DND-41 (cell line): ENCODE data around the gene CCDC92B.

Experiments
- ATAC-seq: fragments of 200-7000 bp; cut with Tn5 transposase; 3 replicates; pipeline ENCODE4 v1.9.1; 2021; ENCODE audit warnings: low read depth; ENCODE audit not compliant: insufficient read depth
- DNase-seq: peaks from one replicate; pipeline ENCODE4 v3.0.0-alpha.2; 2020
- H2AFZ ChIP-seq: 2 replicates; pipeline ENCODE4 v1.6.0; 2012; ENCODE audit warnings: low read depth, low read length
- H3K27ac ChIP-seq: 2 replicates; pipeline ENCODE4 v1.5.1; 2012; ENCODE audit warnings: low read length, inconsistent platforms
- H3K27me3 ChIP-seq: fragments of 200-600 bp; sonication (generic); 2 replicates; pipeline ENCODE4 v1.6.0; 2012; ENCODE audit warnings: low read length, mild to moderate bottlenecking, inconsistent platforms; ENCODE audit not compliant: insufficient read depth, poor library complexity
- H3K36me3 ChIP-seq: 2 replicates; pipeline ENCODE4 v1.5.1; 2012; ENCODE audit warnings: low read length, inconsistent platforms; ENCODE audit not compliant: insufficient read depth
- H3K4me1 ChIP-seq: 2 replicates; pipeline ENCODE4 v1.5.1; 2012; ENCODE audit warnings: mild to moderate bottlenecking, low read length; ENCODE audit not compliant: insufficient read depth
- H3K4me2 ChIP-seq: 2 replicates; pipeline ENCODE4 v1.6.0; 2012; ENCODE audit warnings: mild to moderate bottlenecking, moderate library complexity, low read length, inconsistent platforms; ENCODE audit not compliant: insufficient read depth
- H3K4me3 ChIP-seq, 2 experiments: fragments of 200-600 bp in 1 of 2; shearing (Covaris generic) in 1 of 2; 2 replicates each; pipeline ENCODE4 v1.5.1; 2012 to 2016; ENCODE audit warnings: inconsistent platforms in 2 of 2, low read length in 2 of 2, mild to moderate bottlenecking in 2 of 2, low read depth in 1 of 2, moderate library complexity in 1 of 2
- H3K79me2 ChIP-seq: 2 replicates; pipeline ENCODE4 v1.6.0; 2012; ENCODE audit warnings: low read length, inconsistent platforms; ENCODE audit not compliant: insufficient read depth
- H3K9ac ChIP-seq: 2 replicates; pipeline ENCODE4 v1.6.0; 2012; ENCODE audit warnings: low read depth, mild to moderate bottlenecking, inconsistent platforms, low read length, moderate library complexity
- H3K9me3 ChIP-seq: 2 replicates; pipeline ENCODE4 v1.5.1; 2012; ENCODE audit warnings: low read length, moderate library complexity, mild to moderate bottlenecking, inconsistent platforms; ENCODE audit not compliant: insufficient read depth, severe bottlenecking
- H4K20me1 ChIP-seq: 2 replicates; pipeline ENCODE4 v1.6.0; 2012; ENCODE audit warnings: low read length; ENCODE audit not compliant: insufficient read depth
- EZH2 ChIP-seq: IDR thresholded peaks from 3 replicates; pipeline ENCODE4 v1.6.1; 2012; ENCODE audit warnings: borderline replicate concordance, low read depth, mild to moderate bottlenecking, moderate library complexity, low read length, inconsistent platforms; ENCODE audit not compliant: severe bottlenecking
- TF ChIP-seq, protein P1 (sequence below): IDR thresholded peaks from 2 replicates; pipeline ENCODE4 v1.5.1; 2012; ENCODE audit warnings: borderline replicate concordance, low read length, moderate library complexity, mild to moderate bottlenecking; ENCODE audit not compliant: poor library complexity, severe bottlenecking; ENCODE audit errors: extremely low read depth

CCDC92B gene

DNA sequence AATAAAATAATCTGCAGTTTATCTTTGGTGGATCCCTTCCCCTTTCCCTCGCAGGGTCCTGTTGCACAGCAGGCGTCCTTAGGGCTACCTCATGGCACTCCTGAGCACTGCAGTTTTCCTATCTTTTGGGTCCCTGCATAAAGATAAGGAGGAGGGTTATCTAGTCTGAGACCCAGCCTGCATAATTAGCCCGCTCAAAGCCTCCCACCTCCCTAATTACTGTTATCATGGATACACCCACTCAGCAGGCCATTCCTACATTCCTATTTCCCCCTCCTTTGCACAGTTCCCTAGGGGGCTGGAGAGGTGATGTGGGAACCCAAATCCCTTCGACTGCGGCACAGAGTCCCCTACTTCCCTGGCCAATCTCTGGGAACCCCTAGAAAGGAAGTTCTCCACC lies 32.8 kb downstream of the CCDC92B start:
- ATAC-seq = no peak

DNA sequence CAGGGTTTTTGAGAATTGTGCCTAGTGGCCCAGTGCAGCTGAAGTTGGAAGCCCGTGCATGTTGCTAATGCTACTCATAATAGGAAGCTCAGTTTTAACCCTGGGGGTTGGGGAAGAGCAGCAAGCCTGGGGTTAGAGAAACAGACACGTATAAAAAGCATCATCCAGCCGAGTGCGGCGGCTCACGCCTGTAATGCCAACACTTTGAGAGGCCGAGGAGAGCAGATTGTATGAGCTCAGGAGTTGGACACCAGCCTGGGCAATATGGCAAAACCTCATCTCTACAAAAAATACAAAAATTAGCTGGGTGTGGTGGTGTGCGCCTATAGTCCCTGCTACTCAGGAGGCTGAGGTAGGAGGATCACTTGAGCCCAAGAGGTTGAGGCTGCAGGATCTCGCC lies 35.6 kb downstream of the CCDC92B start:
- Histone ChIP-seq H2AFZ (no peak overlapping the region), H4K20me1 (peaks cover 23% of the 10 kb centered on the region), H3K4me1 (peaks cover 40% of the 10 kb centered on the region), H3K9me3 (no peaks in the 10 kb centered on the region), H3K36me3 (no peaks in the 10 kb centered on the region; the same call in 1 of the 2 replicates), H3K9ac (no peak overlapping the region), H3K79me2 (peaks cover 40% of the 10 kb centered on the region), H3K27ac (no peak overlapping the region), H3K4me3 (no peak overlapping the region), H3K4me2 (no peak overlapping the region), H3K27me3 (no peaks in the 10 kb centered on the region)
- TF ChIP-seq, protein P1, sequence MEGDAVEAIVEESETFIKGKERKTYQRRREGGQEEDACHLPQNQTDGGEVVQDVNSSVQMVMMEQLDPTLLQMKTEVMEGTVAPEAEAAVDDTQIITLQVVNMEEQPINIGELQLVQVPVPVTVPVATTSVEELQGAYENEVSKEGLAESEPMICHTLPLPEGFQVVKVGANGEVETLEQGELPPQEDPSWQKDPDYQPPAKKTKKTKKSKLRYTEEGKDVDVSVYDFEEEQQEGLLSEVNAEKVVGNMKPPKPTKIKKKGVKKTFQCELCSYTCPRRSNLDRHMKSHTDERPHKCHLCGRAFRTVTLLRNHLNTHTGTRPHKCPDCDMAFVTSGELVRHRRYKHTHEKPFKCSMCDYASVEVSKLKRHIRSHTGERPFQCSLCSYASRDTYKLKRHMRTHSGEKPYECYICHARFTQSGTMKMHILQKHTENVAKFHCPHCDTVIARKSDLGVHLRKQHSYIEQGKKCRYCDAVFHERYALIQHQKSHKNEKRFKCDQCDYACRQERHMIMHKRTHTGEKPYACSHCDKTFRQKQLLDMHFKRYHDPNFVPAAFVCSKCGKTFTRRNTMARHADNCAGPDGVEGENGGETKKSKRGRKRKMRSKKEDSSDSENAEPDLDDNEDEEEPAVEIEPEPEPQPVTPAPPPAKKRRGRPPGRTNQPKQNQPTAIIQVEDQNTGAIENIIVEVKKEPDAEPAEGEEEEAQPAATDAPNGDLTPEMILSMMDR = no peak
- TF ChIP-seq EZH2 = no peak
- DNase-seq (no peak), ATAC-seq (no peak)

More for the DNA sequence above, 32.8 kb downstream of the CCDC92B start:
- Histone ChIP-seq H3K27me3 (no peaks in the 10 kb centered on the region), H3K9me3 (no peaks in the 10 kb centered on the region), H3K4me3 (no peak overlapping the region), H3K79me2 (peaks cover 13% of the 10 kb centered on the region), H3K4me1 (peaks cover 17% of the 10 kb centered on the region), H3K36me3 (no peaks in the 10 kb centered on the region; the same call in 1 of the 2 replicates), H4K20me1 (no peaks in the 10 kb centered on the region), H3K9ac (no peak overlapping the region), H3K27ac (no peak overlapping the region), H2AFZ (no peak overlapping the region), H3K4me2 (no peak overlapping the region)
- TF ChIP-seq EZH2 = no peak
- TF ChIP-seq, protein P1 = no peak
- DNase-seq = no peak

DNA sequence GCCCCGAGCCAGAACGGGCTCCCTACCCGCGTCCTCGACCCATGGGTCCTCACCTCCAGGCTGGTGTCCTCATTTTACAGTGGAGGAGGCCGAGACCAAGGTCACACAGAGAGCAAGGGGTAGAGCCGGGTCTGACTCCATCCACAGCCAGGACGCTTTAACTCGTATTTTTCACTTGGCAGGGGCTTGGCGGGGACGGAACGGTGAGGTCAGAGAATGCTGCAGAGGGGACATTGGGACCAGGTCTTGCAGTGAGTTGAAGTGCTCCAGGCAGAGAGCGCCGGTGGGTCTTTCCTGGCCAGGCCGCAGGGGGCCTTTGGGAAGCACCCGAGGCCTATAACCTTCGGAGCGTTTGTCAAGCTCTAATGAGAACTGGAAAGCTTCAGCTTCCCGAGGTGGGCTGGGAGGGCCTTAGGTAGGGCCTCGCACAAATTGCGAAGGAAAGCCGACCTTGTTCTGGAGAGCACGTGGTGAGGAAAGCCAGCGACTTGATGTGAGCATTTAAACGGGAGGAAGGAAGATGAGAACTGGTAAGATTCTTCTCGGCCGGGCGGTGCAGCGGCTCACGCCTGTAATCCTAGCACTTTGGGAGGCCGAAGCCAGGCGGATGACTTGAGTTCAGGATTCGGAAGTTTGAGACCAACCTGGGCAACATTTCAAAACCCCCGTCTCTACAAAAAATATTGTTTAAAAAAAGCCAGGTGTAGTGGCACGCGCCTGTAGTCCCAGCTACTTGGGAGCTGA lies 37.0 kb downstream of the CCDC92B start:
- H3K79me2 ChIP-seq = peaks cover 54% of the 10 kb centered on the region
- H4K20me1 ChIP-seq = peaks cover 37% of the 10 kb centered on the region
- H3K36me3 ChIP-seq = no peaks in the 10 kb centered on the region; the same call in 1 of the 2 replicates
- H3K4me2 ChIP-seq = peak overlapping the region; percentile 93
- peak overlapping the region; percentile 35 to 71 for H3K4me3 ChIP-seq
- TF ChIP-seq EZH2 = no peak
- TF ChIP-seq, protein P1 = no peak
- H3K4me1 ChIP-seq = peaks cover 53% of the 10 kb centered on the region
- peak overlapping the region; percentile 95 for H2AFZ ChIP-seq
- H3K27ac ChIP-seq = peak overlapping the region; percentile 82
- no peaks in the 10 kb centered on the region for H3K27me3 ChIP-seq
- ATAC-seq (no peak; the same call in 2 of the 3 replicates), DNase-seq (no peak)
- peak overlapping the region; percentile 77 for H3K9ac ChIP-seq
- no peaks in the 10 kb centered on the region for H3K9me3 ChIP-seq
